HL-60 (cell line): ENCODE measurements around the gene C2orf72.

Source experiments
- DNase-seq, 2 experiments: peaks; one replicate each; pipeline ENCODE4 v3.0.0-alpha.2; 2010 to 2020; ENCODE audit warnings: low read depth in 1 of 2, low spot score in 1 of 2
- H3K27ac ChIP-seq: fragments of 250-450 bp; sonication (Bioruptor Pico); replicated peaks from 2 replicates; pipeline ENCODE4 v1.5.1; 2020; ENCODE audit warnings: mild to moderate bottlenecking, moderate library complexity
- H3K27me3 ChIP-seq: fragments of 250-450 bp; sonication (Bioruptor Pico); 2 replicates; pipeline ENCODE4 v1.5.1; 2021; ENCODE audit warnings: mild to moderate bottlenecking, moderate library complexity; ENCODE audit not compliant: insufficient read depth, poor library complexity, severe bottlenecking
- H3K4me3 ChIP-seq: replicated peaks from 2 replicates; pipeline ENCODE4 v1.5.1; 2011; ENCODE audit warnings: mild to moderate bottlenecking, control low read depth, low read length; ENCODE audit not compliant: insufficient read depth
- GABPA ChIP-seq: IDR thresholded peaks from 2 replicates; pipeline ENCODE4 v1.6.1; 2012; ENCODE audit warnings: low read depth
- POLR2AphosphoS5 ChIP-seq: IDR thresholded peaks from 2 replicates; pipeline ENCODE4 v1.6.1; 2012; ENCODE audit warnings: low read depth
- SPI1 ChIP-seq: IDR thresholded peaks from 2 replicates; pipeline ENCODE4 v1.6.1; 2012; ENCODE audit warnings: low read depth, mild to moderate bottlenecking, borderline replicate concordance
- TF ChIP-seq, protein P1 (sequence below): IDR thresholded peaks from one replicate; pipeline ENCODE4 v1.5.1; 2011; ENCODE audit warnings: low read length, control low read depth, inconsistent platforms; ENCODE audit not compliant: insufficient read depth
- TF ChIP-seq, protein P2 (sequence below): IDR thresholded peaks from 2 replicates; pipeline ENCODE4 v1.6.1; 2012; ENCODE audit warnings: low read depth; ENCODE audit not compliant: insufficient replicate concordance

The C2orf72 gene

DNA sequence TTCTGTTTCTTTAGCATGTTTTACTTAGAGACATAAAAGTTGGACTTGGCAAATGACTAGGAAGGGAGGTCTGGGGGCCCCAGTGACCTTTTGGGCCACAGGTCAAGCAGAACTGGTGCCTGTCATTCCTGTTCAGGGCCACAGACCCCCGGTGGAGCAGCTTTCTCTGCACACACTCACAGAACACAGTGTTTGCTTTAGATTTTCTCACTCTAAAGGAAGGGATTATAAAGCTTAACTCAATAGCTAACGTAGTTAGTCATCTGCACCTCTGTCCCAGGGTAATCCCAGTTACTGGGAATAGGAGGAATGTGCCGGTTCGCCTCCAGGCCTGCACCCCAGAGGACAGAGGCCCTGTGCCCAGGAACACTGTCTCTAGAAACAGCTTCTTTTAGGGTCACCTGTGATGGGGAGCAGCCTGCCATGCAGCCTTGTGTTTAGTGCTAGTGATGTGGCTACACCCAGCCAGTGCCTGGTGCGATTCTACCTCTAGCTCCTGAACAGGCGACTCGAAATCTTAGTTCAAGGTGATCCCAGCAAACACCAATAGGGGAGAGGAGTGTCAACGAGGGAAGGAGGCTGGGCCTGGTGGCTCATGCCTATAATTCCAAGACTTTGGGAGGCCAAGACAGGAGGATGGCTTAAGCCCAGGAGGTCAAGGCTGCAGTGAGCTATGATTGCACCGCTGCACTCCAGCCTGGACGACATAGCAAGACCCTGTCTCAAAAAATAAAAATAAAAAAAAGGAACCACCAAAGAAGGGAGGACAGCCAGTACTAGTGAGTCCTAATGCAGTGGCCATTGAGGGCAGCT is 29.8 kb upstream of the C2orf72 start:
- H3K4me3 ChIP-seq: no peak overlapping the region
- H3K27ac ChIP-seq: no peak overlapping the region
- no peak for TF ChIP-seq GABPA
- TF ChIP-seq SPI1: no peak
- no peak for TF ChIP-seq POLR2AphosphoS5
- TF ChIP-seq, protein P1, sequence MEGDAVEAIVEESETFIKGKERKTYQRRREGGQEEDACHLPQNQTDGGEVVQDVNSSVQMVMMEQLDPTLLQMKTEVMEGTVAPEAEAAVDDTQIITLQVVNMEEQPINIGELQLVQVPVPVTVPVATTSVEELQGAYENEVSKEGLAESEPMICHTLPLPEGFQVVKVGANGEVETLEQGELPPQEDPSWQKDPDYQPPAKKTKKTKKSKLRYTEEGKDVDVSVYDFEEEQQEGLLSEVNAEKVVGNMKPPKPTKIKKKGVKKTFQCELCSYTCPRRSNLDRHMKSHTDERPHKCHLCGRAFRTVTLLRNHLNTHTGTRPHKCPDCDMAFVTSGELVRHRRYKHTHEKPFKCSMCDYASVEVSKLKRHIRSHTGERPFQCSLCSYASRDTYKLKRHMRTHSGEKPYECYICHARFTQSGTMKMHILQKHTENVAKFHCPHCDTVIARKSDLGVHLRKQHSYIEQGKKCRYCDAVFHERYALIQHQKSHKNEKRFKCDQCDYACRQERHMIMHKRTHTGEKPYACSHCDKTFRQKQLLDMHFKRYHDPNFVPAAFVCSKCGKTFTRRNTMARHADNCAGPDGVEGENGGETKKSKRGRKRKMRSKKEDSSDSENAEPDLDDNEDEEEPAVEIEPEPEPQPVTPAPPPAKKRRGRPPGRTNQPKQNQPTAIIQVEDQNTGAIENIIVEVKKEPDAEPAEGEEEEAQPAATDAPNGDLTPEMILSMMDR: no peak
- TF ChIP-seq, protein P2, sequence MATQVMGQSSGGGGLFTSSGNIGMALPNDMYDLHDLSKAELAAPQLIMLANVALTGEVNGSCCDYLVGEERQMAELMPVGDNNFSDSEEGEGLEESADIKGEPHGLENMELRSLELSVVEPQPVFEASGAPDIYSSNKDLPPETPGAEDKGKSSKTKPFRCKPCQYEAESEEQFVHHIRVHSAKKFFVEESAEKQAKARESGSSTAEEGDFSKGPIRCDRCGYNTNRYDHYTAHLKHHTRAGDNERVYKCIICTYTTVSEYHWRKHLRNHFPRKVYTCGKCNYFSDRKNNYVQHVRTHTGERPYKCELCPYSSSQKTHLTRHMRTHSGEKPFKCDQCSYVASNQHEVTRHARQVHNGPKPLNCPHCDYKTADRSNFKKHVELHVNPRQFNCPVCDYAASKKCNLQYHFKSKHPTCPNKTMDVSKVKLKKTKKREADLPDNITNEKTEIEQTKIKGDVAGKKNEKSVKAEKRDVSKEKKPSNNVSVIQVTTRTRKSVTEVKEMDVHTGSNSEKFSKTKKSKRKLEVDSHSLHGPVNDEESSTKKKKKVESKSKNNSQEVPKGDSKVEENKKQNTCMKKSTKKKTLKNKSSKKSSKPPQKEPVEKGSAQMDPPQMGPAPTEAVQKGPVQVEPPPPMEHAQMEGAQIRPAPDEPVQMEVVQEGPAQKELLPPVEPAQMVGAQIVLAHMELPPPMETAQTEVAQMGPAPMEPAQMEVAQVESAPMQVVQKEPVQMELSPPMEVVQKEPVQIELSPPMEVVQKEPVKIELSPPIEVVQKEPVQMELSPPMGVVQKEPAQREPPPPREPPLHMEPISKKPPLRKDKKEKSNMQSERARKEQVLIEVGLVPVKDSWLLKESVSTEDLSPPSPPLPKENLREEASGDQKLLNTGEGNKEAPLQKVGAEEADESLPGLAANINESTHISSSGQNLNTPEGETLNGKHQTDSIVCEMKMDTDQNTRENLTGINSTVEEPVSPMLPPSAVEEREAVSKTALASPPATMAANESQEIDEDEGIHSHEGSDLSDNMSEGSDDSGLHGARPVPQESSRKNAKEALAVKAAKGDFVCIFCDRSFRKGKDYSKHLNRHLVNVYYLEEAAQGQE: no peak
- H3K27me3 ChIP-seq: no peaks in the 10 kb centered on the region
- DNase-seq: no peak

DNA sequence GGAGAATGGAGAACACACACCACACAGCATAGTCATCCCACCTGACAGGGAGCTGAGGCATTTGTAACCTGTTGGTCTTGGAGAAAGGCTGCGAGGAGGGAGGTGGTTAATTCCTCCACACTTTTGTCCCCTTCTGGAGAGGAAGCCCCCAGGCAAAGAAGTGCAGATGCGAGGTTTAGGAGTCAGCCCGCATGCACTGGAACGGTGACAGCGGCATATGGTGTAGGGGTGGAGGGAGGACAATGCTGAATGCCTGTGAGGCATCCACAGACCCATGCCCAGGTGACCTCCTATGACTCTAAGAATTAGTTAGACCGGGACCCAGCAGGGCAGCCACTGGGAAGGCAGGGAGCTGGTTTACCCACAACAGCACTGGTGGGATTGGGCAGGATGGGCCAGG is 29.2 kb upstream of the C2orf72 start:
- DNase-seq: no peak
- H3K27me3 ChIP-seq: no peaks in the 10 kb centered on the region
- no peak overlapping the region for H3K27ac ChIP-seq
- TF ChIP-seq POLR2AphosphoS5: no peak
- no peak overlapping the region for H3K4me3 ChIP-seq

DNA sequence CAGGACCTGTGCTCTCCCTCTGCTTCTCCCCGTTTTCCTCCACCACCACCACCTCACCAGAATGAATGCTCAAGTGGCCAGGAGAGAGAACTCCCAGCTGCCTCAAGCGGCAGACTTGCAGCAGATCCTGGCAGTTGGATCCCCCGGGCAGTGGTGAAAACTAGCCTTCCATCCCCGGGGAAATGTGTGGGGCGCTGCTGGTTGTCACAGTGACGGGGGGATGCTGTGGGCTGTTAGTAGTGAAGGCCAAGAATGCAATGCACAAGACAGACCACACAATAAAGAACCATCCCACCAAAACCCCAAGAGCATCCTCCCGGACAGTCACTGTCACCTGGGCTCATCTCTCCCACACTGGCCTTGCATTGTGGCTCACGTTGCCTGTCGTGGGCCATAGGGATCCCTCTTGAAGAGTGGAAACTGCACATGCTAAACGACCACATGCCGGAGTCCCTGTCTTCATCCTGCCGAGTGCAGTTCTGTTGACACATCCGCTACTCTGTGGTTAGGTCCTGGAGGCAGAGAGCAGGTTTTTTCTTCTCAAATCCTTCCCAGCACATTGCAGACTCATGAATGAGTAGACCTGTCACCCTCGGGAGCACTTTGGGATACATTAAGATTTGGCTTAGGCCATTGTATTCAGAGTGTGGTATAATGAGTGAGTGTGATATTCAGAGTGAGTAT is 27.9 kb upstream of the C2orf72 start:
- no peaks in the 10 kb centered on the region for H3K27me3 ChIP-seq
- no peak overlapping the region for H3K4me3 ChIP-seq
- no peak for TF ChIP-seq POLR2AphosphoS5
- TF ChIP-seq, protein P2: no peak
- H3K27ac ChIP-seq: no peak overlapping the region
- DNase-seq: no peak

DNA sequence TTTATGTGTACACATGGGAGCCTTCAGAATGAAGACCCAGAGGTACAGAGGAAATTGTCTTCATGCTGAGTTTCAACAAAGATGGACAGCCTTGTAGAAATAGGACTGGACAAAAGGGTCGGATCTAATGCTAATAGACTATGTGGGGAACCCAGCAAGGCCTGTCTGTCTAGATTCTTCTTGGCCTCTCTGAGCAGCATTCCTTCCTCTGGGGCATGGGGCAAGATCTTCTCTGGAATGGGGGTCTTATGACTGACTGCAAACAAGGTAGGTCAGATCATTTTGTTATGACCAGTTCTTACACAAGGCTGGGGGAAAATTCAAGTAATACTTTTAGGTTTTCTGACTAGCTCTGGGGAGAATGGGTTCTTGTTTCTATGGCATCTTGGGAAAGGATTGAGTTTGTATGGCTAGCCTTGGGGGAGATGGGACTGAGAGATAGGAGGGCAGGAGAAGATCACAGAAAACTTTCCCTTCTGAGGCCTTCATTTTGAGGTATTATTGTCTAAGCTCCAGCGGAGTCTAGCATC is 27.1 kb upstream of the C2orf72 start:
- no peaks in the 10 kb centered on the region for H3K27me3 ChIP-seq
- DNase-seq: no peak
- H3K4me3 ChIP-seq: no peak overlapping the region

More for the DNA sequence above, 27.1 kb upstream of the C2orf72 start:
- TF ChIP-seq, protein P2: no peak
- TF ChIP-seq, protein P1: no peak
- TF ChIP-seq POLR2AphosphoS5 (no peak), GABPA (no peak), SPI1 (no peak)
- H3K27ac ChIP-seq: no peak overlapping the region
